ENCODE results near the gene GSTA4.

The GSTA4 gene

GRCh38 chr6:52995089-52995912, at the start of gene GSTA4:
TSS of gene GSTA4 (minus strand) at chr6:52995284. CDS start at chr6:52994243, 1,041 bp downstream.
- DNase-seq: peak; percentile 96

- DNase-seq: no peak
Observed at GRCh38 chr6:53044572-53044971, 49.5 kb upstream of the GSTA4 start.

DNA sequence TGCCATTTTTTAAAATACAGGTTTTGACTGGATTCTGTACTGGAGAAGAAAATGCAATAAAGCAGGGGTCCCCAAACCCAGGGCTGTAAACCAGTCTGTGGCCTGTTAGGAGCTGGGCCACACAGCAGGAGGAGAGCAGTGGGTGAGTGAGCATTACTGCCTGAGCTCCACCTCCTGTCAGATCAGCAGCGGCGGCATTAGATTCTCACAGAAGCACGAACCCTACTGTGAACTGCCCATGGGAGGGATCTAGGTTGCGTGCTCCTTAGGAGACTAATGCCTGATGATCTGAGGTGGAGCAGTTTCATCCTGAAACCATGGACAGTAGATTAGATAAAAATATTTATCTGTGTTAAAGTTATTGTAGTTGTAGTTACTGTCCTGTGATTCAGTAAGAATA, 49.0 kb upstream of the GSTA4 start:
- DNase-seq: no peak

- no peak for DNase-seq
Observed at GRCh38 chr6:53043581-53043980, 48.5 kb upstream of the GSTA4 start.

DNA sequence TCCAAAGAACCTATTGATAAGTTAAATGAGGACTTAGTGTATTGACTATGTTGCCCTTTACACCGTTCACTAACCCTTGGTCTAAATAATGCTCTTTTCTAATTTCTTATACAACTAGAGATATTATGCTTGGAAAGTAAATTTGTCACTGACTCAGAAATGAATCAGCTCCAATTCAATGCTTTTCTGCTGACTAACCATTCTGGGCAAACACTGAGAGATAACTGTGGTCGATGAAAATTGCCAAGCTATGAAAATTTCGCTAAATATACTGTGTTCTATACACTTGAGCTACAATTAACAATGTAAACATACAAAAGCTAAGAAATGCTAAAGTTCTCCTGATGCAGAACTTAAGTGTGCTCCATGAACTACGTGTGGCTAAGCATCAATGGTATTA, 47.0 kb upstream of the GSTA4 start:
- DNase-seq: no peak

GRCh38 chr6:53041356-53041755, 46.3 kb upstream of the GSTA4 start:
- DNase-seq: no peak

DNA sequence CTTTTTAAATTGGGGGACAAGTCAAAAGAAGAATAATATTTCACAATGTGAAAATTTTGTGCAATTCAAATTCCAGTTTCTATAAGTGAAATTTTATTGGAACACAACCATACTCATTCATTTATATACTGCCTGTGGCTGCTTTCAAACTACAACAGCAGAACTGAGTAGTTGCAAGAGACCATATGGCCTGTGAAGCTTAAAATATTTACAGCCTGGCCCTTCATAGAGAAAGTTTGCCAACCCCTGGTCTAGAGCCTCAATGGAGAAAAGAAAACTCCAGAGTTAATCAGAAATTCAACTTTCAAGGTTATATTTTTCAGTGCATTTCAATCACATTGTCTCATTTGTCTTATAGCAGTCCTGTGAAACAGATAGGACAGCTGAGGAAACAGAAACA, 43.5 kb upstream of the GSTA4 start:
- DNase-seq: no peak

- no peak for DNase-seq
Observed at GRCh38 chr6:53038141-53038540, 43.1 kb upstream of the GSTA4 start.

DNA sequence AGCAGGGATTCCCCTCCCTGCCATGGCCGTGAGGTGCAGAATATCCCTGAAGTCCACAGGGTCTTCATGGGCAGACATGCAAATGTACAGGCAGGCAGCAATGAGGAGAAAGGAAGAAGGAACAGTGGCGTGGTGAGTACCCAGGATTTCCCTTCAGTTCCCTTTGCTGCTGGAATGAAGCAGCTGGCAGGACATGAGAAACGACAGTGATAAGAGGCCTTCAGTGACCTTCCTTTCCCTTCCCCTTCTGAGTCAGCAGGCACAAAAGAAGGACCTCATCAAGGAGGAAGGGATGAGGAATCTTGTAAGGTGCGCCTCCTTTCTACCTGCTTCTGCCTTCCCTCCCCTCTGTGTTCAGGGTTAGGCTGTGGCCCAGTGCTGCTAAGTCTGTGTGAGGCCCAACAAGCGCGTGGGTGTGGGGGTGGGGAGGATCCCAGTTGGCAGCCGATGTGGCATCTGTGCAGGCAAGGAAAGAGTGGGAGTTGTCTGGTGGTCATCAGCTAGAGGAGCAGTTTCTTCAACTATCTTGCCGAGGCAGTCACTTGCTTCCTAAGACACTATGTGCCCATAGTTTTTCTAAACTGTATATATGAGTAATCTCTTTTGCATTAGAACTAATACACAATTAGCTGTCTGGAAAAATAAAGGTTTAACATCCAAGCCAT, 40.6 kb upstream of the GSTA4 start:
- DNase-seq: no peak

- DNase-seq: no peak
Observed at GRCh38 chr6:53033764-53034163, 38.7 kb upstream of the GSTA4 start.

- no peak for DNase-seq
Observed at GRCh38 chr6:53032849-53033248, 37.8 kb upstream of the GSTA4 start.

- DNase-seq: no peak
Observed at GRCh38 chr6:53031281-53031680, 36.2 kb upstream of the GSTA4 start.

- DNase-seq: no peak
Observed at GRCh38 chr6:53029761-53030160, 34.7 kb upstream of the GSTA4 start.

DNA sequence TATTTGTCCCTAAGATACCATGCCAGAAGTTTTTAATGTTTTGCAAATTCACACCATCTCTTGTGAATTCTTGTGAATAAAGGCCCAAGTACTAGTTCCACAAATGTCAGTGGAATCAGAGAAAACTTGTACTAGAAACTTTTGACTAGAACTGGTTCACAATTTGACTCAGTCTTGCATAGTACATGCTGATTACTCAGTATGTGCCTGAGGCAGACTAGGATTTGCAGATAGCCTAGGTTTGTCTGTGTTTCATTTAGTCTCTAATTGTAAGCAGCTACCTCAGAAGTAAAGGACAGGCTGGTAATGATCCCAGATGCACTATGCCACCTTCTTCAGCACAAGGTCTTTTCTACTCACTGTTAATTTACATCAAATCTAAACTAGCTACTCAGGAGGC, 34.2 kb upstream of the GSTA4 start:
- no peak for DNase-seq

DNA sequence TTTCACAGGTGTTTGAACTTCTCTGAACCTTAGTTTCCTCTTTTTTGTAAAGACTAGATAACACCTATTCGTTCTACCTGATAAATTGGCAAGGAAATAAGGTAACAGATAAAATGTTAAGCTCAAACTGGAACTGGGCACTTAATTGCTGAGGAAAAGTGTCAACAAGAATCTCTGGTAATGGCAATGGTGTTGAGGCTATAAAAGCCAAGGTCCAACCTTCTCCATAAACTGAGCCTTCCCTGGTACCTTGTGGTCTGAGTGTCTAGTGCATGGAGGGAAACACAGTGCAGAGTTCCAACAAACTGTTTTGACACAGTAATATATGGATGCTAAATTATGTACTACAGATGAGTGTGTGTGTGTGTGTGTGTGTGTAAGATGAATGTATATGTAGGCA, 33.4 kb upstream of the GSTA4 start:
- no peak for DNase-seq

DNA sequence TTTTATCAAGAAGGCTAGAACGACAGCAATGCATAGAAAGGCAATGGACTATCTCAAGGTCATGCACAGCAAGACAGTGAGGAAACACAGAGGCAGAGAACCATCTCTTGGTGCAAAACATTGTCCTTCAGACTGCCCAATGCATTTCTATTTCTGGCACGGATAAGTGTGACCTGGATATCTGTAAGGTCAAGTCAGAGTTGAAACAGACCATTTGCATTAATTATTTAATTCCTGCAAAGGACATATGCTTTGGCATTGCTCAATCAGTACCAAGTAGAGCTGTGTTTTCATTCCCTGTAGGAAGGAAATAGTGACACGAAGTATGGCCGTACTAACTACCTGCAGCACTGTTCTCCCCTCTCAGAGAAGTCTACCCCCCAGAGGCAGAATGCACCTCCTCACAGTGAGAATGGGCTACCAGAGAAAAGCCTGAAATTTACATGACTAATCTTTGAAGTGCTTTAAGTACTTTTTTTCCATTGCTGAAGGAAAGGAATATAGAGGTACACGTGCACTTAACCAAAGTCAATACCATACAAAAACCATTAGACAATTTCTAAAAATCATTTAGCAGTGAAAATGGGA, 32.1 kb upstream of the GSTA4 start:
- DNase-seq: no peak

GRCh38 chr6:53026526-53026925, 31.4 kb upstream of the GSTA4 start:
- DNase-seq: no peak

GRCh38 chr6:53023323-53023722, 28.2 kb upstream of the GSTA4 start:
- no peak for DNase-seq

DNA sequence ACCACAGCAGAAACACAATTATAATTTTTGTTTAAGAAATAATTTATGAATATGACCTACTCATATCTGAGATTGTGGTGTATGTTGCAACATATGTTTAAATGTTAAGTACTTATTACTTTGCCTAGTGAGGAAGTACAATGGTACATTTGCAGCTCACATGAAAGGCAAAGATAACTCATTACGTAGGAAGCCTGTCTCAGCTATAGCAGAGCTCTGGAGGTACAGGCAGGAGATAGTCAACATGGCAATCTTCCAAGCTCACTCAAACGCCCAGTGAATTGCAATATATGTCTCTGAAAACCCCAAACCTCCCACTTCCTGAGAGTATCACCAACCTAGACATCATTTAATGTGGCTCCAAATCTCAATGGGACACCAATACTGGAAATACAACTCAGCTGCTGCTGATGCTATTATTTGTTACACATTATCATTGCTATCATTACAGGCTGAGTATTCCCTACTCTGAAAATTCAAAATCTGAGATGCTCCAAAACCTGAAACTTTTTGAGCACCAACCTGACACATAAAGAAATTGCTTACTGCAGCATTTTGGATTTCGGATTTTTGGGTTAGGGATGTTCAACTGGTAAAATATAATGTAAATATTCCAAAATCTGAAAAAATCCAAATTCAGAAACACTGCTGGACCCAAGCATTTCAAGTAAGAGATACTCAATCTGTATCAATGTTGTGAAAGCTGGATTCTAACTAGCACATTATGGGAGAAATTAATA, 25.1 kb upstream of the GSTA4 start:
- DNase-seq: no peak

GRCh38 chr6:53018446-53018845, 23.4 kb upstream of the GSTA4 start:
- DNase-seq: no peak

GRCh38 chr6:53015486-53015885, 20.4 kb upstream of the GSTA4 start:
- no peak for DNase-seq

DNA sequence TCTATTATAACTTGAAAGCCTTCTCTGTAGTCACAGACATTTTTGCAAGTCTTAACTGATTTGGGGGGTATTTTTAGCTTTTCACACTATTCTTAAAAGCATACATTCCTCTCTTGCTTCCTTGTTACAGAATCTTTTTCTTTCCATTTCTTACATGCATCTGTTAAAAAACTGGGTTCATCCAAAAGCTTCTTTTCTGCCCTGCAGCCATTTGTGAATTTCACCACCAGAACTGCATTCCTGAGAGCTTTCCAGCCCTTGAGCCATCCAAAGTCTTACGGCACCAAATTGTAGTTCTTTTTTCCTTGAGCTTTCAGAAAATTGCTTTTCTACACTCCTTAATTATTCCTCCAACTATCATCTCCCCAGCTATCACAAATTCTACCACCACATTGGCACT, 19.7 kb upstream of the GSTA4 start:
- DNase-seq: no peak

- DNase-seq: no peak
Observed at GRCh38 chr6:53014063-53014462, 19.0 kb upstream of the GSTA4 start.

DNA sequence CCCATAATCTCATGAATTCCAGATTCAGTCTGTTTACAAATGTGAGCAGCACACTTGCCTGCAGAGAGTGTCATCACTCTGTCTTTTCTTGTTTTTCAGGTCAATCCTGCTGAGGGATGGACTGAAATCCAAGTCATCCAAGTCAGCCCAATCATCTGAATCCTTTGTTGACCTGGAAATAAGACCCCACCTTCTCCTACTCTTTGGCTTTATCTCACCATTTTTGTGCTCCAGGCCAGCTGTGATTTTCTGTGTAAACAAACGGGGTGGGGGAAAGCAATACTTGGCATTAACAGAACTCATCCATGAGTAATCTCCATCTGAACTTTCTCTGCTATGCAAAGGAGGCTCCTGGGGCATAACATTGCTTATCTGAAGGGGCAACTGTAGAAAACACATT, 16.9 kb upstream of the GSTA4 start:
- DNase-seq: no peak
